CD4-positive, alpha-beta T cell treated with Interleukin-4 for 1 hour (primary cell): ENCODE data around the gene POGK.
"Not testable (repeated sequence)": the region's sequence is repeated elsewhere in the genome, so short reads cannot be mapped to it uniquely, and the experiment has no call there.

Experiments used
- DNase-seq, 2 donors: peaks; one replicate each; pipeline ENCODE4 v3.0.0-alpha.2; 2020 to 2022

The POGK gene

DNA sequence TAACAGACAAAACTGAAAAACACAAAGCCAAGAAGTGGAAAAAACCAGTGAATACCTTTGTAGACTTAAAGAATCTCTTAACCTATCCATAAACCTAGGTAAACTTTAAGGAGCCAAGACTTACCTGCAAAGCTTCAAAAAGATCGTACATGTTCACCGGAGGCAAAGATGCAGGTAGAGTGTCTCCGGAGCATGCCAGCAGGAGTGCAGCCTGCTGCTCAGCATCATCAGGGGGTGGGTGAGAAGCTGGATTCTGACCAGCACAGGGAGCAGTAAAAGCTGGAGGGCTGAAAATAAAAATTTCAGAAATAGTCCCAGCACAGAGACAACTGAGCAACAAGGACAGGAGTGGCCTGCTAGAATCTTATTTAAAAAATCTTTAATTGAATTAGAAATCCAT, 18.7 kb downstream of the POGK start:
- DNase-seq, result no peak

DNA sequence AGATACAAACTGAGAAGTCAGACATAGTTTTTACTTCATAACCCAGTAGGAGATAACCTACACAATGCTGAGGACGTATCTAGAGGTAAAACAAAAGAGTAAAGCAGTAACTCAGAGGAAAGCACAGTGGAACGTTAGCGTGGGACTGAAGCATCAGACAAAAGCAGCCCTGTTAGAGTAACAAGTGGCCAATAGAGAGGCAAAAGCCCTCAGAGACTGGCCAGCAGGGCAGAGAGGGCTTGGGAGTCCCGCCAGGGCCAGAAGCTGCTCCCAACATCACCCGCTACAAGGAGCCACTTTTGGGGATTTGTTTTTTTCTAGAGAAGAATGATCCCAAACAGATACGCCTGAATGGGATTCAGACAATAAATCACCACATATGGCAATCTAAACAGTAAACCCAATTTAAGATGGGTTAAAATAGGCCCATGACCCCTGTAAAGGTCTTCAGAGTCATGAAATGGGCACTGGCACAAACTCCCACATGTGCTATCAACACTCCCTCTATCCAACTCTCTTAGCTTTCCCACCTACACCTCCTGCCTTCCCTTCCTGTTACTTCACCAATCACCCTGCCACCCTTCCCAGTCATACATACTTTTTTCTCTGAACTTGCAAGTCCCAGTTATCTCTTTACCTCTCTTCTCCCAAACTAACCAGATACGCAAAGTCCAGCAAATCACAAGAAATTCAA, 19.6 kb downstream of the POGK start:
- DNase-seq, result no peak

DNA sequence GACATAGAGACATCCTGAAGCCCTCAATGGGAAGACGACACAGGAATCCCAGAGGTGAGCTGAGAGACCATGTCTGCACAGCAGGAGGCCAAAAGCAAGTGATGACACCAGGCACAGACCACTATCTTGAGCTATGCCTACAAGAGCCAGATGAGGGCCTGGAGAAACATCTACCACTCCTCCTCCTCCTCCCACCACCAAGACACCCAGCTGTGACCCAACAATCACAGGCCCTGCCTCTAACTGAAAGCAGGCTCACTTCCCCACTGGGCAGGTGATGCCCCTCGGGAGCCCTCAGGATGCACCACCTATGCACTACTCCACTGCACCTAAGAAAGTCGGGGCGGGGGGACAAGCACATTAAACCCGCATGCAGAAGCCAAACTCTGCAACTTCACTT, 20.3 kb downstream of the POGK start:
- no peak for DNase-seq

DNA sequence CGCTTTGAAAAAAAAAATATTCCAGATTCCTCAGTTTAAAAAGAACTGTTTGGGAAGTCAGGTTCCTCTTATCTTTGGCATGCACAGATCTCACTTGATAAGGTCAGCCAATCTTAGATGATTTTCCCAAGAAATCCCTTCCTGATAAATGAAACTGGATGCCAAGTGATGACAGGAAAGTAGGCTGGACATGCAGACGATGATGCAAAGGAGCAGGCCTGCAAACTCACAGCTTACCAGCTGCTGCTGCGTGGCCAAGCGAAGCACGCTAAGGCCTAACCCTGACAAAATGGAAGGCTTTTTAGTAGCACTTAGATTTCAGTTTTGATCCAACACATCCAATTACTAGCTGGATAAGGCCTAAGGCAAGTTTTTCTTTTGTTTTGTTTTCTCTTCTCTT, 26.7 kb downstream of the POGK start:
- DNase-seq, result no peak

DNA sequence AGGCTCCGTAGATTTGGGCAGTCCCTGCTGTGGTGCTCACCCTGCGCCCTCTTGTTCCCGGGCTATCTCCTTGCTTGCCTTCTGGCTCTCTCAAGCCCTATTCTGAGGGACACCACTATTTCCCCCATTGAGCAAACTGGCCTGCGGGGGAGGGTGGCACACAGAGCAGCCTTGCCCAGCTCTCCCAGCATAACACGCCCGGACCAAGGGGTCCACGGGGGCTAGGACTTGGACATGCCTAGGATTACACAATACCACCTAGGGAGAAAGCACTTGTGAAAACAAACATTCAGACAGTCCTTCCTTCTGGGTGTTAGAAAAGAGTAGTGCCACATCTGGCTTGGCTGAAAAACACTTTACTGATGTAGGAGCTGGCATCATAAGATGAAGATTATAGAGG, 29.4 kb downstream of the POGK start:
- DNase-seq, result no peak

DNA sequence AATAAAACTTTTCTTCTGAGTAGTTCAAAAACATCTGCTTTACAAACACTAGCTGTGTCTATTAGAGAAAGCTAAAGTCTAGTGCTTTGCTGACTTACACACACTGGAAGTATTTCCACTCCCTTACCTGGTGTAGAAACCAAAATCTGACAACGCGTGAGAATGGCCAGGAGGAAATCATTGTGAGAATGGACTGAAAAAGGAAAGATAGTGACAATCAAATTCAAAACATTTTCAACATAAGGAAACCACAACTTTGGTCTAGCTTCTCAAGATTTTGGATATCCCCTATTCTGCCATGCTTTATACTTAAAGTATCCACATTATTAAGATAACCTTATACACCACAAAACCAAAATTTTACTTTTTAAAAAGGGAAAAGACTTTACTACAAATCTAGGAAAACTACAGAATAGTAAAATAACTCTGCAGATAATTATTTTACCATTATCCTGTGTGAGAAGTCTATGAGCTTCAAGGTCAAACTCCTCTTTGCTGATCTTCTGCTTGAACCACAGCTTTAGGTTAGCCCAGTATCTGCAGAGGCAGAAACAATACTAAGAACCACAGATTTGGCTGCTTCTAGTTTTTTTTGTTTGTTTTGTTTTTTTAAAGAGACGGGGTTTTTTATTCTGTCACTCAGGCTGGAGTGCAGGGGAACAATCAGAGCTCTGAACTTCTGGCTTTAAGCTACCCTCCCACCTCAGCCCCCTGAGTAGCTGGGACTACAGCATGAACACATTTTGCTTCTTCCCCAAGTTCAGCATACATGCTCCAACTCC, 30.2 kb downstream of the POGK start:
- DNase-seq, result no peak

DNA sequence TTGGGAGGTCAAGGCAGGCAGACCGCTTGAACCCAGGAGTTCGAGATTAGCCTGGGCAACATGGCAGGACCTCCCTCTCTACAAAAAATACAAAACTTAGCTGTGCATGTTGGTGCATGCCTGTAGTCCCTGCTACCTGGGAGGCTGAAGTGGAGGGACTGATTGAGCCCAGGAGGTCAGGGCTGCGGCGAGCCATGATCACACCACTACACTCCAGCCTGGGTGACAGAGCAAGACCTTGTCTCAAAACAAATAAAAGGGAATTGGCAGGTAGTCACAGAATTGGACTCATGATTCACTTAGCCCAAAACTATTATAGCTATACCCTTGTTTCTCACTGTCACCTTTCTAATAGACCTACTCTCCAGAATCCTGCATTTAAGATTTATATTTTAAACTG, 31.3 kb downstream of the POGK start:
- no peak for DNase-seq

DNA sequence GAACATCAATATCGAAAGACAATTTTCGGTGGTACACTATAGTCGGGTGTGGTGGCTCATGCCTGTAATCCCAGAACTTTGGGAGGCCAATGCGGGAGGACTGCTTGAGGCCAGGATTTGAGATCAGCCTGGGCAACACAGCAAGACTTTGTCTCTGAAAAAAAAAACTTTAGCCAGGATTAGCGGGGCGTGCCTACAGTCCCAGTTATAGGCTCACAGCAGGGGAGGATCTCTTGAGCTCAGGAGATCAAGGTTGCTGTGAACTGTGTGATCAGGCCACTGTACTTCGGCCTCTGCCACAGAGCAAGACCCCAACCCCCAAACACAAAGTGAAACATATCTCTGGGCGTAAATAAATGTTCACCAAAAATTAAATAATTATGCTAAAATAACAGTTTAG, 35.2 kb downstream of the POGK start:
- DNase-seq, result no peak

DNA sequence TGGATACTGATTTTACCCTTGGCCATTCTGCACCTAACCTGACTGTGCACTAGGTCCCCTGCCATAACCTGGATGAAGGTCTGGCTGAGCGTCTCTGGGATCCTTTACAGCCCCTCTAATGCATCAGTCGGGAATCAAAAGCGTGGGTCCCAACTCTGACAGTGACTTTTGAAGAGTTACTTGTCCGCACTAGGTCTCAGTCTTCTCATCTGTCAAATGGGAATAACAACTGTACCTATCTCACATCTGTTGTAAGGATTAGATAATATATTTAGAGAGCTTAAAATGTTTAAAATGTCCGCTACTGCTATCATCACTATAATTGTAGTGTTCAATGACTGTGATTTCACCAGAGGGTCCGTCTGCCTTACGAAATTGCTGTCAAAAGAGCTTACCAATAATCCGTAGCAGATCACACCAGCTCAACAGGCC, 36.0 kb downstream of the POGK start:
- no peak for DNase-seq

DNA sequence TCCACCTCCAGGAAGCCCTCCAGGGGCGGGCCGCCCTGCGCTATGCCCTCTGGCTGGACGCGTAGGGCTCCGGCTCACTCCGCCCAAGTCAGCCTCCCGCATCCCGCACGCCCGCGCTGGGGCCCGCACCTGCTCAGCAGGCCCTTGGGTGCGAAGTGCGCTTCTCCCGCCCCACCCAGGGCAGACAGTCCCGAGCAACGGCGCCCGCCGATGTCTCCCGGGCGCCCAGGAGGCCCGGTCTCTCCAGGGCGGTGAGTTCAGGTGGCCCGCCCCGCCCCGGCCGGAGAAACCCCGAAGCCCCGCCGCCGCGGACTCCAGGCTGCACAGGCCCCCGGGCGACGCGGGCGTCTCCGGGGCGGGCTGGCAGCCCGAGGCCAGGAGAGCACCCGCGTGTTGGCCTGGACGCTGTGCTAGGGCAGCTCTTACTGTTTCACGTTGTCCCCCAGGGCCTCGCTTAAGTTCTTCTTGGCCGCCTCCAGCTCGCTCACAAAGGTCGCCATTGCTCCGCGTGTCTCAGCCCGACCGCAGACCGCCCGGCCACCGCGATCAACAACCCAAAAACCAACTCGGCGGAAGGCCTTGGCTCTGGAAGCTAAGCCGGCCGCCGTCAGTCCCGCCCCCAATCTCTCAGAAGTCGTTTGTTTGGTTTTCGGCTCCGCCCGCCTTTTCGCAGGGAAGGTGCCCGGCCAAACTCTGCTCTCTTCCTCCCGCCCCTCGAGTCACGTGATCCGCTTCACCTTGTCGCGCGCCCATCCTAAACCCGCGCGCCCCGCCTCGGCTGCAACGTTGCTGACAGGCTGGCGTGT, 36.7 kb downstream of the POGK start, which contains the start of gene TADA1:
TSS of gene TADA1 (minus strand) at position 531 of the 806 bp plus-strand sequence. CDS start at position 500, 31 bp downstream.
- DNase-seq, result peak; percentile 97

DNA sequence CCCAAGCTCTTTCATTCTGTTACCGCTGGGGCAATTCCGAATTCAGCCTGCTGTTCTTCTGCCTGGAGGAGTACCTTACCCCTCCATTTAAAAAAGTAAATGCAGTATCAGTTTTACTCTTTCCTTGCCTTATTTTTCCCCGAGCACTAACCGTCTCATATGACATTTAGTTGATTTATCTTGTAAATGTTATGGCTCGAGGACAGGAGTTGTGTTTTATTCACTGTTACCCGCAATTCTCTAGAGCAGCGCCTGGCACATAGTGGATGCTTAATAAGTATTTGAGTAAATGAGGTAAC, 37.2 kb downstream of the POGK start:
- DNase-seq, result no peak

DNA sequence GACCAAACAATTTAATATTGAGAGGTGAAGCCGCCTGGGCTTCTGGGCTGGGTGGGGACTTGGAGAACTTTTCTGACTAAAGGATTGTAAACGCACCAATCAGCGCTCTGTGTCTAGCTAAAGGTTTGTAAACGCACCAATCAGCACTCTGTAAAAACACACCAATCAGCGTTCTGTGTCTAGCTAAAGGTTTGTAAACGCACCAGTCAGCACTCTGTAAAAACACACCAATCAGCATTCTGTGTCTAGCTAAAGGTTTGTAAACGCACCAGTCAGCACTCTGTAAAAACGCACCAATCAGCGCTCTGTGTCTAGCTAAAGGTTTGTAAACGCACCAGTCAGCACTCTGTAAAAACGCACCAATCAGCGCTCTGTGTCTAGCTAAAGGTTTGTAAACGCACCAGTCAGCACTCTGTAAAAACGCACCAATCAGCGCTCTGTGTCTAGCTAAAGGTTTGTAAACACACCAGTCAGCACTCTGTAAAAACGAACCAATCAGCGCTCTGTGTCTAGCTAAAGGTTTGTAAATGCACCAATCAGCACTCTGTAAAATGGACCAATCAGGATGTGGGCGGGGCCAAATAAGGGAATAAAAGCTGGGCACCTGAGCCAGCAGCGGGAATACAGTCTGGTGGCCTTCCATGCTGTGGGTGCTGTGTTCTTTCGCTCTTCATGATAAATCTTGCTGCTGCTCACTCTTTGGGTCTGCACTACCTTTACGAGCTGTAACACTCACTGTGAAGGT, 39.1 kb downstream of the POGK start:
- DNase-seq, result not testable (repeated sequence)

DNA sequence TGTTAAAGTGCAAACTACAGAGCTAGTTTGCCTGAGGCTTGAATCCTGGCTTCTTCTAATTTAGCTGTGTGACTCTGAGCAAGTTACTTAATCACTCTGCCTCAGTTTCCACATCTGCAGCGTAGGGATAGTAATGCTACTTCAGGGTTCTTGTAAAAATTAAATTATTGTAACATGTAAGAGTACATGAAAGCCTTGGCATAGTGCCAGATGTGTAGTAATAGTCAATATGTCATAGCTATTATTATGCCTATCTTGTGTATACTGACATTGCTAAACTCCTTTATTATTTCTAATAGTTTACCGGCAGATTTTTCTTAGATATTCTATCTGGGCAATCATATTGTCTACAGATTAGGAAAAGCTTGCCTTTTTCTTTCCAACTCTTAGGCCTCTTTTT, 43.6 kb downstream of the POGK start:
- DNase-seq, result no peak

DNA sequence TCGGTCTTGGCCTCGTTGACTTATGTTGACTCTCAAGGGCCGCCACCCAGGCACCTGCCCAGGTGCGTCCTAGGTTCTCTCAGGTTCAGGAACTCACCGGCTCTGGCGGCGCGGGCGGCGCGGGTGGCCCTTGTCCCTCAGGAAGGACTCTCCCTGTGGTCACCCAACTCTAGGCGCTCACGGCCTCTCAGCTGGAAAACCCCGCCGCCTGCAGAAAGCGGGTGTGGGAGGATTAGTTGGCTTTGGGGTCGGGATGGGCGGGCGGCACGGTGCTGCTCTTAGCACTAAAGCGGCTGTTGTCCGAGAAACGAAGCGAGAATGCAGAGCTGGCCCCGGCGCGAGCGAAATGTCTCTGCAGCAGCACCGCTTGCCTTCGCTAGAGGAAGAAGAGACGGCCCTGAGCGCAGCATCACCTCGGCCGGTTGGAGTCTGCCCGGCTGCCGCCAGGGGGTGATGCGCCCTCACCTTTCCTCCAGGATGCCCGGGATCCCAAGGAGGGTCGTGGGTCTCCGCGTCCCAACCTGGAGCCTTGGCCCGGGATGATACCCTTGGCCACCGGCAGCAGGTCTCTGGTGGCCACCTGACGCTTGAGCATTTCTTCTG, 44.9 kb downstream of the POGK start:
- peak; percentile 10 to 21 for DNase-seq

DNA sequence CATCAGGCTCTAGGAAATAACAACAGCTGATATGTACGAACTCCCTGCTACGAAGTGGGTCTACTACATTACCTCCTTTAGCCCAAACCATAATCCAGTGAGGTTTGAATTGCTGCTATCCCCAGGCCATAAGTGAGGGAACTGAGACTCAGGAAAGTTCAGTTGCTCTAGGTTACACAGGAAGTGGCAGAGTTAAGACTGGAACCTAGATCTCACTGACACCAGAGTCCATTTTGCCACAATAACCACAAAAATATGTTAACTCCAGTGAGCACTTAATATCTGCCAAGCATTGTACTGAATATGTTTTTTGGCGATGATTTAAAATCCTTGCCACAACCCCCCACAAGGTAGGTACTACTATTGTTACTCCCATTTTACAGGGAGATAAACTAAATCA, 45.7 kb downstream of the POGK start:
- DNase-seq, result no peak

DNA sequence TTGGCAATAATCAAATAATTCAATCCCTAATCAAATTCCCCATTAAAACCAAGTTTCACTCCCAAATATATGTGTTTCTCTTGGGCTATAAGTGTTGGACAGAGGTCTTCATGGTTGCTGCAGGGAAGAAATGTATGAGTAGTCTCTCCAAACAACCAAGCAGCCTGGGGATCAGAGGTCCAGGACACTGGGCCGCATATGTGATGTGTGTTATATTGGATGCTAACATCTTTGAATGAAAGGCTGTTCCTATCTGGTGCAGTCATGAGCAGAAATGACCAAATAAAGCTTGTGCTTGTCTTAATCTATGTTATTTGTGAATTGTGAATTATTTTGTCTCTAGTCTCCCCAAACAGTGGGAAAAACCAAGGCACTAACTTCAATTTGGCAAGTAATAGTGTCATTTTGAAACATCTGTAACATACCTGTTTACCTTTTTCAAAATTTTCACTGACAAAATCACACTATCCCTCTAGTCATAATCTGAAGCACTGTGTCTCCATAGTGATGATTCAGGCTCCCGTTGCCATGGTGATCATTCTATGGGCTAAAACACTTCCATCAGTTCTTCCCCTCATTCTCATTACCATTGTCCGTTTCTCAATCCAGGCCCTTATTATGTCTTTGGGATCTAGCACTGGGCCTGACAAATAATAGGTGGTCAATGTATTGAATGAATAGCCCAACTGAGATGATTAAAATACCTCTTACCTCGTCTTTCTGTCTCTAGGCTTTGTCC, 49.3 kb downstream of the POGK start:
- DNase-seq, result no peak

DNA sequence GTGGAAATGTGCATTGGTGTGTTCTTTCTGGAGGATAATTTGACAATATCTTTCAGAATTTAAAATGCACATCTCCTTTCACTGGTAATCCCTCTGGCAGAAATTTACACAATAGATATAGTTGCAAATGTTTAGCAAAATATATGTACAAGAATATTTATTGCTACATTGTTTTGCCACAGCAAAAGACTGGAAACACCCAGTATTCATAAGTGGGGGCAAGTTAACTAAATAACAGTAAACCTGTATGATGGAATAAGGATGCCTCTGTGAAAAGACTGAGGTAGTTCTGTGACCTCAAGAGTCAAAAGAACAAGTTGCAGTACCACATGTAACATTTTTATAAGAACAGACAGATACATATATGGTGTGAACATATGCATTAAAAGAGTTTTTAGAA, 50.5 kb downstream of the POGK start:
- no peak for DNase-seq

DNA sequence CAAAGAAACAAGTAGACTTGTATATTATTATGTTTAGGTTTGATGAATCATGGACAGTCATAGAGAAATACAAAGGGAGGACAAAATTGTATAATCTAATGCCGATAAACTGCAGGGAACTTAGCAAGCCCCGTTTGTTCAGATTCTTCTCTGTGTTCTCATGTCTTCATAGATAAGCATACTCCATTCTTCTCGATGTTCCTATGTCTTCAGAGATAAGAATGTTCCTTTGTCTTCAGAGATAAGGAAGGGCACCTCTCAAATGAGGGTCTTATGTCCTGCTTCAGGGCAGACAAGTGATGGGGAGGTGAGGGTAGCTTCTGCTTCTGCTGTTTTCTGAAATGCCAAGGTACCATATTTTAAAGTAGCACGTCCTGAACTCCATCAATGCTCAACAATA, 56.5 kb downstream of the POGK start:
- no peak for DNase-seq

DNA sequence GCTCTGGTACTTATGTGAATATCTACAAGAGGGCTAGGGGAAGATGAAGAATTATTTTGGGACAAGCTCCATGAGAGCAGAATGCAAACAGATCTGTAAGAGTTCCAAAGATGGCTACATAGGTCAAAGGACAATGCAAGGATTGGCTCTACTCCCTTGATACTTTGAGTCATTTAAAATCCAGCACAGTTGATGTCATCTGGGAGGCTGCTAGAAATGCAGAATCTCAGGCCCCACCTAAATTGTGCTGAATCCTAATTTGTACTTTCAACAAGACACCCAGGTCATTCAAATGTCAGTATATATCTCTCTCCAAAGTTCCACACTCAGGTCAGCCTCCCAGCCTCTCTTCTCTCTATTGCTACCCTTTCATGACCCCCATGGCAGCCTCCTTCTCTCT, 60.5 kb downstream of the POGK start:
- no peak for DNase-seq

DNA sequence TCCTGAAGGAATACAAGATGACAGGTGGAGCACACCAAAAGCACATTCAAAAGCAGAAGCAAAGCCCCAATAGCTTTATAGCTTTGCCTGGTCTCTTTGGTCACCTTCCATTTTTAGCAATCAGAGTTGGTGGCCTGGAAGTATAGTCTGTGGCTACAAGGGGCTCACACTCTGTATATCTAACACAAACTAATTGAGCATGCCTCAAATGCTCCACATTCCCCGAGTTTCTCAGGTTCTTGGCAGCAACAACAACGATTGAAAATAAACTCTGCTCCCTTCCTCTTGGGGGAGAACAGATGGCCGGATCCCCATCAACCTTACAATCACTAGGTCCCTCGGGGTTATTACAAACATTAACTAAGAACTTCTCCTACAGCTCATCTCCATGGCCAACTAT, 61.7 kb downstream of the POGK start:
- no peak for DNase-seq

DNA sequence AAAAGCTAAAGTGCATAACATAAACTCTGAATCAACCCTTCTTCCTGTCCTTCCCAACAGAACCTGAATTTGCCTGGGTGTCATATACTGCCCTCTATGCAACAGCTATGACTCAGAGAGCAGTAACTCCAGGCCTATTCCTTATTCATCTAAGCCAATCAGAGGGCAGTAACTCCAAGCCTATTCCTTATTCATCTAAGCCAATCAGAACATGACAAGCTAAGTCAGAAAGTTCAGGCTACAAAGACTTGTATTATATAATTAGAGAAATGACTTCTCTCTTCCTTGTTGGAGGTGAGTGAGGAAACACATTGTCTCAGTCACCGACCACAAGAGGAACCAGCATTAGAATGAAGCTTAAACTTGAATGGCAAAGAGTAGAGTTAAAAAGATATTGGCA, 63.0 kb downstream of the POGK start:
- DNase-seq, result peak; percentile 8 to 17

DNA sequence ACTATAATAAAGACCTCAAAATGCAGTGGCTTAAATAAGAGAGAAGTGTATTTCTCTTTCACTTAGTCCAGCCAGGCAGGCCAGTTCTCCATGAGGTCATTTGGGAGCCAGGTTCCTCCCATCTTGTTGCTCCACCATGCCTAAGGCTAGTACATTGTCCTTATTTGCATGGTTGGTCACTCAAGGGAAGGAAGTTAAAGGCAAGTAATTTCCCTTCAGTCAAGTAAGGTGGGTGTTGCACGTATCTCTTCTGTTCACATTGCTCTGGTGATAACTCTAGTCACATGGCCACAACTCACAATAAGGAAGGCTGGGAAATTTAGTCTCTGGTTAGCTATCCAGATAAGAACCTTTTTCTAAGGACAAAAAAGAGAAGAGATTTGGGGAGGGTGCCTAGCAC, 64.0 kb downstream of the POGK start:
- DNase-seq, result no peak
